K562 (cell line): ENCODE data around the gene SERINC5. TPM values are rescaled to one million over a fixed set of nuclear protein-coding genes. Genes with fewer than 3 reads are reported as not detected.

Experiments used
- ATAC-seq: fragments of 200-7000 bp; cut with Tn5 transposase; 3 replicates; pipeline ENCODE4 v1.9.1; 2020; ENCODE audit warnings: moderate library complexity
- BruUV-seq: library from RNA; stranded (reverse); fragments of 400-500 nt; replicated peaks from 2 replicates; lab custom pipeline; 2021; lab: Mats Ljungman, UMichigan
- CTCF ChIA-PET: fragments of 300-600 bp; formaldehyde crosslinking; extraction: SDS; loops from one replicate; lab custom pipeline; 2021; ENCODE audit warnings: low intra/inter-chr PET ratio; lab: Yijun Ruan, JAX
- POLR2A ChIA-PET: fragments of 300-600, 350-650 bp; sonication (Branson Sonifier 250); formaldehyde crosslinking; extraction: SDS; loops from one replicate; lab custom pipeline; 2021; ENCODE audit warnings: antibody characterized with exemption, inconsistent platforms; lab: Yijun Ruan, JAX
- DNase-seq, 4 experiments: peaks; one replicate each; pipeline versions ENCODE4 v3.0.0 to v3.0.0-alpha.2; 2011 to 2018; ENCODE audit warnings: low spot score in 3 of 4, mixed read lengths in 3 of 4; ENCODE audit errors: extremely low read depth in 1 of 4
- FAIRE-seq: peaks from 2 replicates; lab custom pipeline; 2011; peaks lifted over from hg19 to GRCh38; lab: Jason Lieb, UNC
- H2AFZ ChIP-seq: 2 replicates; pipeline ENCODE4 v1.6.0; 2011; ENCODE audit warnings: low read depth, low read length, control low read depth, inconsistent platforms
- H3K27ac ChIP-seq: fragments of 200-600 bp; 3 replicates; pipeline ENCODE4 v1.8.0; 2011; ENCODE audit warnings: low read depth, mild to moderate bottlenecking, control low read depth, inconsistent platforms, low read length, moderate library complexity, mixed read lengths; ENCODE audit errors: extremely low read depth
- H3K27me3 ChIP-seq, 2 experiments: fragments of 300-600 bp in 1 of 2; 2 replicates in 1 of 2; 3 replicates in 1 of 2; pipeline versions ENCODE4 v1.6.0 to v1.8.0; 2011; ENCODE audit warnings: inconsistent platforms in 2 of 2, low read length in 2 of 2, mild to moderate bottlenecking in 1 of 2, mixed read lengths in 1 of 2, moderate library complexity in 1 of 2; ENCODE audit not compliant: control insufficient read depth in 2 of 2, insufficient read depth in 2 of 2
- H3K36me3 ChIP-seq: fragments of 300-600 bp; 3 replicates; pipeline ENCODE4 v1.8.0; 2011; ENCODE audit warnings: mild to moderate bottlenecking, low read length, inconsistent platforms; ENCODE audit not compliant: control insufficient read depth, insufficient read depth
- H3K4me1 ChIP-seq, 2 experiments: fragments of 200-600 bp in 1 of 2; replicated peaks in 1 of 2; 2 replicates in 1 of 2; 3 replicates in 1 of 2; pipeline versions ENCODE4 v1.5.1 to v1.8.0; 2011; ENCODE audit warnings: inconsistent platforms in 2 of 2, low read length in 2 of 2, mild to moderate bottlenecking in 1 of 2, mixed read lengths in 1 of 2, moderate library complexity in 1 of 2; ENCODE audit not compliant: control insufficient read depth in 2 of 2, insufficient read depth in 2 of 2
- H3K4me2 ChIP-seq: 2 replicates; pipeline ENCODE4 v1.6.1; 2011; ENCODE audit warnings: low read length, control low read depth, inconsistent platforms, mixed read lengths; ENCODE audit not compliant: insufficient read depth
- H3K4me3 ChIP-seq: fragments of 200-600 bp; sonication (generic), shearing (Covaris generic); 2 replicates; pipeline ENCODE4 v1.5.1; 2016; ENCODE audit warnings: control low read depth, inconsistent platforms
- H3K79me2 ChIP-seq: fragments of 200-600 bp; 3 replicates; pipeline ENCODE4 v1.8.0; 2011; ENCODE audit warnings: low read length, inconsistent platforms; ENCODE audit not compliant: control insufficient read depth, insufficient read depth
- H3K9ac ChIP-seq, 2 experiments: 2 replicates each; pipeline versions ENCODE4 v1.6.0 to v1.6.1; 2011; ENCODE audit warnings: low read depth in 2 of 2, low read length in 2 of 2, control low read depth in 1 of 2, inconsistent platforms in 1 of 2, mild to moderate bottlenecking in 1 of 2, mixed read lengths in 1 of 2; ENCODE audit not compliant: insufficient read depth in 1 of 2
- H3K9me1 ChIP-seq: one replicate; pipeline ENCODE4 v1.6.0; 2011; ENCODE audit warnings: inconsistent platforms, mild to moderate bottlenecking, low read length, moderate library complexity; ENCODE audit not compliant: control insufficient read depth, insufficient read depth
- H3K9me3 ChIP-seq: replicated peaks from 2 replicates; pipeline ENCODE4 v1.5.1; 2011; ENCODE audit warnings: low read depth, low read length, inconsistent platforms; ENCODE audit not compliant: control insufficient read depth, insufficient read depth
- H4K20me1 ChIP-seq: replicated peaks from 2 replicates; pipeline ENCODE4 v1.6.1; 2011; ENCODE audit warnings: low read length, inconsistent platforms, mixed read lengths; ENCODE audit not compliant: control insufficient read depth, insufficient read depth
- C11orf30 ChIP-seq: fragments of 450-650 bp; IDR thresholded peaks from 2 replicates; pipeline ENCODE4 v1.6.1; 2016; ENCODE audit warnings: low read depth, mild to moderate bottlenecking
- CEBPG ChIP-seq, 3 experiments: fragments of 200-800 bp in 1 of 3; sonication (Bioruptor generic) in 1 of 3; sonication (generic) in 1 of 3; formaldehyde crosslinking in 1 of 3; IDR thresholded peaks in 2 of 3; conservative IDR thresholded peaks in 1 of 3; 2 replicates each; pipeline versions ENCODE4 v1.6.1 to v1.8.0; 2016 to 2022; ENCODE audit warnings: missing compliant biosample characterization in 2 of 3, missing genetic modification characterization in 2 of 3, mild to moderate bottlenecking in 1 of 3, missing genetic modification reagents in 1 of 3
- CGGBP1 ChIP-seq: fragments of 250-450 bp; sonication (Bioruptor Pico); IDR thresholded peaks from 2 replicates; pipeline ENCODE4 v1.9.0; 2021; ENCODE audit warnings: mild to moderate bottlenecking
- MXI1 ChIP-seq: IDR thresholded peaks from 2 replicates; pipeline ENCODE4 v1.6.1; 2011; ENCODE audit warnings: low read depth, mild to moderate bottlenecking, improper control_type of control experiment, low read length
- RCOR1 ChIP-seq, 2 experiments: IDR thresholded peaks; 2 replicates each; pipeline ENCODE4 v1.6.1; 2012; ENCODE audit warnings: low read depth in 2 of 2, low read length in 2 of 2, borderline replicate concordance in 1 of 2, improper control_type of control experiment in 1 of 2
- RUNX1 ChIP-seq: sonication (generic); IDR thresholded peaks from 2 replicates; pipeline ENCODE4 v1.6.1; 2016; ENCODE audit warnings: antibody characterized with exemption, low read depth
- SAFB2 ChIP-seq: fragments of 200-400 bp; formaldehyde crosslinking; IDR thresholded peaks from 2 replicates; pipeline ENCODE4 v1.6.1; 2018; ENCODE audit warnings: borderline replicate concordance, low read length, low read depth, moderate library complexity; ENCODE audit not compliant: severe bottlenecking
- SPI1 ChIP-seq: IDR thresholded peaks from 2 replicates; pipeline ENCODE4 v1.6.1; 2011; ENCODE audit warnings: low read depth, low read length, control low read depth, borderline replicate concordance
- SREBF1 ChIP-seq: fragments of 150-350 bp; IDR thresholded peaks from 2 replicates; pipeline ENCODE4 v1.6.1; 2014; ENCODE audit warnings: antibody characterized with exemption, low read depth, low read length, borderline replicate concordance
- YBX1 ChIP-seq: fragments of 450-650 bp; IDR thresholded peaks from 2 replicates; pipeline ENCODE4 v1.7.1; 2016; ENCODE audit warnings: mild to moderate bottlenecking
- ZNF133 ChIP-seq: fragments of 250-450 bp; sonication (Bioruptor Pico); IDR thresholded peaks from 2 replicates; pipeline ENCODE4 v1.4.0; 2020; ENCODE audit warnings: mild to moderate bottlenecking
- ZNF140 ChIP-seq: fragments of 250-450 bp; sonication (Bioruptor Pico); IDR thresholded peaks from 2 replicates; pipeline ENCODE4 v1.8.0; 2021; ENCODE audit warnings: moderate library complexity, mild to moderate bottlenecking, inconsistent platforms
- ZNF280B ChIP-seq: fragments of 250-450 bp; sonication (Bioruptor Pico); IDR thresholded peaks from 2 replicates; pipeline ENCODE4 v1.5.1; 2021; ENCODE audit warnings: mild to moderate bottlenecking
- ZNF316 ChIP-seq: fragments of 450-650 bp; IDR thresholded peaks from 2 replicates; pipeline ENCODE4 v1.6.1; 2016
- ZNF644 ChIP-seq: fragments of 200-800 bp; sonication (Bioruptor generic); IDR thresholded peaks from 2 replicates; pipeline ENCODE4 v1.6.1; 2016; ENCODE audit warnings: low read depth, missing genetic modification characterization, missing compliant biosample characterization
- ZNF79 ChIP-seq: fragments of 250-450 bp; sonication (Bioruptor Pico); IDR thresholded peaks from 2 replicates; pipeline ENCODE4 v1.4.0; 2020; ENCODE audit warnings: low read depth, mild to moderate bottlenecking, moderate library complexity
- WGBS: fragments of 100-300 bp; shearing (Covaris generic); methylation state at CpG from one replicate; pipeline ENCODE4 v1.1.6; 2016; ENCODE audit warnings: low coverage, mixed read lengths; ENCODE audit not compliant: insufficient coverage; ENCODE audit errors: missing lambda C conversion rate; 5-methylcytosine and 5-hydroxymethylcytosine counted together
- in situ Hi-C: fragments of 300-500 bp; cut with MboI; formaldehyde crosslinking; loops from 4 replicates; pipeline ENCODE4 v1.15.0; 2018; ENCODE audit warnings: inconsistent platforms, mixed read lengths
- intact Hi-C: fragments of 100-400 bp; cut with micrococcal nuclease; formaldehyde crosslinking; loops from 2 replicates; pipeline ENCODE4 v1.14.2; 2022
- polyA plus RNA-seq, 8 experiments: library from polyadenylated mRNA; depleted of rRNA in 4 of 8; stranded (reverse) in 5 of 8; unstranded in 3 of 8; fragments of >200 nt; fragmentation: Nextera tagmentation in 2 of 8; fragmentation: Illumina TruSeq in 1 of 8; extraction: Ambion mirVana in 2 of 8; extraction: Trizol in 1 of 8; gene quantifications; 2 replicates each; pipeline versions ENCODE4 v1.2.1 to v1.2.3, GENCODE V29; 2011 to 2014; ENCODE audit warnings: inconsistent platforms in 1 of 8, missing spikeins in 1 of 8
- total RNA-seq, 7 experiments: library from RNA; depleted of rRNA in 6 of 7; stranded (reverse); fragments of >200 nt in 6 of 7; fragmentation: Illumina TruSeq in 2 of 7; extraction: Trizol in 2 of 7; gene quantifications; 2 replicates each; pipeline versions ENCODE4 v1.2.1 to v1.2.3, GENCODE V29; 2011 to 2021; ENCODE audit warnings: low replicate concordance in 1 of 7

The SERINC5 gene
- total and polyA plus RNA-seq, 9 of the 15 experiments (the other 6 are each of a cell fraction or from before 2014, with no cell fraction given): 1.4 to 7.9 (median 3.7) TPM

- Histone ChIP-seq H2AFZ (no peak overlapping the region), H3K9ac (no peak overlapping the region), H3K4me2 (no peak overlapping the region), H3K27me3 (peaks cover 25 to 37% of the 10 kb centered on the region in 2 experiments), H3K79me2 (no peaks in the 10 kb centered on the region), H4K20me1 (no peaks in the 10 kb centered on the region), H3K9me3 (no peaks in the 10 kb centered on the region), H3K9me1 (no peaks in the 10 kb centered on the region), H3K4me3 (no peak overlapping the region), H3K4me1 (no peaks in the 10 kb centered on the region; a peak in 1 of 5 replicates), H3K27ac (no peak overlapping the region), H3K36me3 (no peaks in the 10 kb centered on the region)
- in situ Hi-C loops (loop anchor here (5.0 kb wide), 1 partner anchor 204 kb away; no protein-coding TSS in a partner anchor), intact Hi-C loops (no loop called here)
- ATAC-seq (no peak), FAIRE-seq (no peak), DNase-seq (no peak)
- POLR2A ChIA-PET: no interaction called here
- BruUV-seq: no TSS peak
- TF ChIP-seq SREBF1 (no peak), RCOR1 (IDR thresholded peaks at IDR 0.05; ENCODE audit: borderline replicate concordance in 1 of 2, low read depth in 2 of 2, low read length in 2 of 2) (no peak), ZNF79 (CRISPR knock-in tag) (no peak), ZNF316 (peak; percentile 47), C11orf30 (0 out of 2 replicates have a peak, but pooled peaks have one; percentile 15)
- CTCF ChIA-PET: interaction anchor here (0.6 kb wide), 1 partner anchor 202 kb away, joined by 4 read pairs; no protein-coding TSS in a partner anchor
- WGBS: 2% methylated on average over 4 of the region's 6 CpGs
Observed at GRCh38 chr5:80296121-80296520, 40.3 kb upstream of the SERINC5 start.

GRCh38 chr5:80291761-80292160, 35.9 kb upstream of the SERINC5 start:
- CTCF ChIA-PET: interaction anchor here (0.6 kb wide), 1 partner anchor 16 kb away, joined by 3 read pairs; no protein-coding TSS in a partner anchor
- TF ChIP-seq SPI1 (no peak), ZNF140 (CRISPR knock-in tag) (no peak), YBX1 (no peak), CEBPG (CRISPR knock-in tag; IDR thresholded peaks at IDR 0.05) (no peak), CEBPG (tag; conservative IDR thresholded peaks at IDR 0.05 in 1 of 2, IDR thresholded peaks at IDR 0.05 in 1 of 2) (no peak), SAFB2 (no peak), CGGBP1 (CRISPR knock-in tag) (no peak), MXI1 (no peak), ZNF280B (no peak), ZNF644 (tag) (no peak), ZNF133 (CRISPR knock-in tag) (no peak), RUNX1 (no peak)

More at GRCh38 chr5:80291761-80292160, 35.9 kb upstream of the SERINC5 start:
- POLR2A ChIA-PET: no interaction called here
- intact Hi-C loops (no loop called here), in situ Hi-C loops (no loop called here)
- DNase-seq (no peak), FAIRE-seq (no peak), ATAC-seq (no peak)
- H3K4me3 ChIP-seq: no peak overlapping the region
- peaks cover 9 to 41% of the 10 kb centered on the region in 2 experiments; a peak in 4 of 5 replicates for H3K27me3 ChIP-seq
- no peak overlapping the region for H3K27ac ChIP-seq
- 0% methylated on average over 8 of the region's 8 CpGs for WGBS
- no peaks in the 10 kb centered on the region for H4K20me1 ChIP-seq
- H3K9me3 ChIP-seq: no peaks in the 10 kb centered on the region
- no peaks in the 10 kb centered on the region for H3K9me1 ChIP-seq
- no peaks in the 10 kb centered on the region for H3K79me2 ChIP-seq
- no peak overlapping the region for H2AFZ ChIP-seq
- BruUV-seq: no TSS peak
- H3K36me3 ChIP-seq: no peaks in the 10 kb centered on the region
- no peaks in the 10 kb centered on the region for H3K4me1 ChIP-seq
- no peak overlapping the region for H3K4me2 ChIP-seq
- no peak overlapping the region for H3K9ac ChIP-seq
